Measurements from ENCODE around the gene WTAP. TPM values are rescaled to one million over a fixed set of nuclear protein-coding genes. Genes with fewer than 3 reads are reported as not detected.

Gene WTAP
- total and polyA plus RNA-seq, 2 of the 8 experiments (the other 6 are each of a cell fraction or from before 2014, with no cell fraction given), result 32.6 to 120 TPM

- no peak for TF ChIP-seq CHD7 (IDR thresholded peaks at IDR 0.05; ENCODE audit: insufficient replicate concordance, low read length)
- no peak for TF ChIP-seq RBBP5 (IDR thresholded peaks at IDR 0.05; ENCODE audit: borderline replicate concordance, low read depth, low read length)
Measured at GRCh38 chr6:159745081-159745480, 17.8 kb downstream of the WTAP start (continued).
